Measurements from ENCODE around the gene MRPL57.
"Not testable (repeated sequence)": the region's sequence is repeated elsewhere in the genome, so short reads cannot be mapped to it uniquely, and the experiment has no call there.

DNA sequence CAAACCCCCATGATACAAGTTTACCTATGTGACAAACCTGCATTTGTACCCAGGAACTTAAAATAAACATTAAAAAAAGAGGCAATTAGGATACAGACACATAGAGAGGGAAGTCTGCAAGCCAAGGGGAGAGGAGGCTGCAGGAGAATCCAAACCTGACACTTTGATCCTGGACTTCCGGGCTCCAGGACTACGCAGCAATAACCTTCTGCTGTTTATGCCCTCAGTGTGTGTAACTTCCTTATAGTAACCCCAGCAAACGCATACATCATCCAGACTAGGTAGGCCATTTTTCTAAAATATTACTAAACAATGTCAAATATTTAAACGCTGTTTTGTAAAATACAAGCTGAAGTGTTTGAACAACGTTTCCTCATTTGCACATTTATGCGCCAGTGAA lies 39.0 kb downstream of the MRPL57 start:
- not testable (repeated sequence) for TF ChIP-seq YY1 (IDR thresholded peaks at IDR 0.05; ENCODE audit: insufficient read depth, insufficient read length); ZNF274 (IDR thresholded peaks at IDR 0.05; ENCODE audit: low read depth, low read length); SUZ12 (IDR thresholded peaks at IDR 0.05; ENCODE audit: extremely low read depth, insufficient read depth, insufficient read length)
